AG04450 (cell line): ENCODE data around the gene ARHGAP23. TPM values are rescaled to one million over a fixed set of nuclear protein-coding genes. Genes with fewer than 3 reads are reported as not detected.
A peak's percentile ranks its signal among the peaks of the same experiment; 100 is the strongest.

Source experiments
- CTCF ChIA-PET: fragments of 300-600, 350-600 bp; formaldehyde crosslinking; extraction: SDS; loops from one replicate; lab custom pipeline; 2022; ENCODE audit warnings: antibody characterized with exemption, inconsistent platforms; lab: Charles Lee
- POLR2A ChIA-PET: fragments of 350-600 bp; formaldehyde crosslinking; extraction: SDS; loops from one replicate; lab custom pipeline; 2021; ENCODE audit warnings: antibody characterized with exemption, inconsistent platforms; lab: Yijun Ruan, JAX
- DNase-seq: peaks from one replicate; pipeline ENCODE4 v3.0.0-alpha.2; 2011; ENCODE audit warnings: low read depth, low spot score
- H3K27ac ChIP-seq: one replicate; pipeline ENCODE4 v1.5.1; 2012; ENCODE audit warnings: low read depth, low read length, control low read depth
- H3K27me3 ChIP-seq: one replicate; pipeline ENCODE4 v1.6.0; 2012; ENCODE audit warnings: low read length; ENCODE audit not compliant: control insufficient read depth, insufficient read depth
- H3K4me3 ChIP-seq: 2 replicates; pipeline ENCODE4 v1.5.1; 2011; ENCODE audit warnings: mild to moderate bottlenecking, low read depth, low read length, control low read depth
- H3K9me3 ChIP-seq: 2 replicates; pipeline ENCODE4 v1.5.1; 2012; ENCODE audit warnings: low read length; ENCODE audit not compliant: control insufficient read depth, insufficient read depth
- polyA plus RNA-seq: library from polyadenylated mRNA; depleted of rRNA; stranded (reverse); fragments of >200 nt; gene quantifications from 2 replicates; pipeline ENCODE4 v1.2.3, GENCODE V29; 2011
- TF ChIP-seq, protein P1 (sequence below): IDR thresholded peaks from 2 replicates; pipeline ENCODE4 v1.5.1; 2011; ENCODE audit warnings: low read depth, low read length, control low read depth, inconsistent platforms

Gene ARHGAP23
- polyA plus RNA-seq, 1 experiment, result 14.1 TPM

DNA sequence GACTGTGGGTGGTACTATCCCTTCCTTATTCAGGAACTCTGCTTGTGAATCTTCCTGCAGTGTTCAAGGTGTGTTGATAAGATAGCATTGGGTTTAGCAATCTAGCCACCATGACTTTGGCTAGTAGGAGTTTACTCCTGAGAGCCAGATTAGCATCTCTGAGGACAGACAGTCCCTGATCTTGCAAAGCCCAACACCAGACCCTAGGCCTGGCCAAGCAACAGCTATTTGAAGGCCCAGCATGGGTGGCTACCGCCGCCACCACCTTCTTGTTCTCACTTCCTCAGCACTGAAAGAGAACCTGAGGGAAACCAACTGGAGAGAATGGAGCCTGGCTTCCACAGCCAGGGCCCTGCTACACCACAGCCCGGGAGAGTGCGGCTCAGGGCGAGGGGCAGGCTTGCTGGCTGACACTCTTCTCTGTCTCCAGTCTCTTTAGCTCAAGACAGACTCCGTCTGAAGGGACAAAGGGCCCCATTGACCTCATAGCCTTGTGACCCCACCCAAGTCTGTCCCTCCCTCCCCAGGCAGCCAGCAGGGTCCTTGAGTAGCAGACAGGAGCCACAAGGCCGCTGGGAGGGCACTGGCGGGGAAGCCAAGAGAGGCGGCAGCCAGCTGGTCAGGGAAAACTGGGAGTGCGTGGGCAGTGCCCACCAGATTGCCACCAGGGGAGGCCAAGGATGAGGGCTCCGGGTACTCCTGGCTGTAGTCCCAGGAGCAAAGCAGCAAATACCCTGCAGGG, 10.9 kb upstream of the ARHGAP23 start:
- POLR2A ChIA-PET, result interaction anchor here (0.6 kb wide), 1 partner anchor 62 kb away, joined by 10 read pairs; no protein-coding TSS in a partner anchor
- CTCF ChIA-PET, result interaction anchor here (6.1 kb wide), 1 partner anchor 68 kb away, joined by 179 read pairs; no protein-coding TSS in a partner anchor
- DNase-seq, result no peak
- no peak overlapping the region for H3K4me3 ChIP-seq
- no peak overlapping the region for H3K27ac ChIP-seq
- TF ChIP-seq, protein P1, sequence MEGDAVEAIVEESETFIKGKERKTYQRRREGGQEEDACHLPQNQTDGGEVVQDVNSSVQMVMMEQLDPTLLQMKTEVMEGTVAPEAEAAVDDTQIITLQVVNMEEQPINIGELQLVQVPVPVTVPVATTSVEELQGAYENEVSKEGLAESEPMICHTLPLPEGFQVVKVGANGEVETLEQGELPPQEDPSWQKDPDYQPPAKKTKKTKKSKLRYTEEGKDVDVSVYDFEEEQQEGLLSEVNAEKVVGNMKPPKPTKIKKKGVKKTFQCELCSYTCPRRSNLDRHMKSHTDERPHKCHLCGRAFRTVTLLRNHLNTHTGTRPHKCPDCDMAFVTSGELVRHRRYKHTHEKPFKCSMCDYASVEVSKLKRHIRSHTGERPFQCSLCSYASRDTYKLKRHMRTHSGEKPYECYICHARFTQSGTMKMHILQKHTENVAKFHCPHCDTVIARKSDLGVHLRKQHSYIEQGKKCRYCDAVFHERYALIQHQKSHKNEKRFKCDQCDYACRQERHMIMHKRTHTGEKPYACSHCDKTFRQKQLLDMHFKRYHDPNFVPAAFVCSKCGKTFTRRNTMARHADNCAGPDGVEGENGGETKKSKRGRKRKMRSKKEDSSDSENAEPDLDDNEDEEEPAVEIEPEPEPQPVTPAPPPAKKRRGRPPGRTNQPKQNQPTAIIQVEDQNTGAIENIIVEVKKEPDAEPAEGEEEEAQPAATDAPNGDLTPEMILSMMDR, result no peak
- peaks cover 28% of the 10 kb centered on the region for H3K27me3 ChIP-seq
- no peaks in the 10 kb centered on the region; the same call in 1 of the 2 replicates for H3K9me3 ChIP-seq

DNA sequence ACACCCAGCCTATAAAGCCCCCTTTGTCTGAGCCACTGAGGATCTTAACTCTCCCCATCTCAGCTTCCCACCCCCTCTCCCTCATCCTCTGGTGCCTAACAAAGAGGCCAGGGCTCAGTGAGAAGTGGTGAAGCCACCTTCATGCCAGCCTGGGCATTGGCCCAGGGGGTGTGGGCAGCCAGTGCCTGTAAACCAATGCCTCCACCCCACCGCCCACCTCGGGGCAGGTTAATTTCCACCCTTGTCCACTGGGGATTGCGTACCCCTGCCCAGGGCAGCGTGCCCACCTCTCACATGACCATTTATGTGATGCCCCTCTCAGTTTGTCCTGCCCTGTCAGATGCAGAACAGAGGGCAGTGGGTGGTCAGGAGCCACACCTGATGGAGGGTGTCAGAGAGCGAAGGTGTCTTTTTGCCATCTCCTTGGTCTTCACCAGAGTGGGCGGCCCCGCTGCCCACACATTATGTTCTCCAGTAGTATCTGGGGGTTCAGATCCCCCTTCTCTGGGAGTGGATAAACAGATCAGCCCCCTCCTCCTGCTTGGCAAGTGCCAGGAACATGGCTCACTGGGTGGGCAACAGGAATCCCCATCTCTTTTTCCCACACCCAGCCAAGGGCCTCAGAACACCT, 10.1 kb upstream of the ARHGAP23 start:
- Histone ChIP-seq H3K27ac (no peak overlapping the region), H3K9me3 (no peaks in the 10 kb centered on the region; the same call in 1 of the 2 replicates), H3K27me3 (peaks cover 28% of the 10 kb centered on the region), H3K4me3 (no peak overlapping the region)
- DNase-seq, result no peak
- TF ChIP-seq, protein P1, result no peak
- ChIA-PET CTCF (no interaction called here), POLR2A (interaction anchor here (0.6 kb wide), 1 partner anchor 63 kb away, joined by 10 read pairs; no protein-coding TSS in a partner anchor)

DNA sequence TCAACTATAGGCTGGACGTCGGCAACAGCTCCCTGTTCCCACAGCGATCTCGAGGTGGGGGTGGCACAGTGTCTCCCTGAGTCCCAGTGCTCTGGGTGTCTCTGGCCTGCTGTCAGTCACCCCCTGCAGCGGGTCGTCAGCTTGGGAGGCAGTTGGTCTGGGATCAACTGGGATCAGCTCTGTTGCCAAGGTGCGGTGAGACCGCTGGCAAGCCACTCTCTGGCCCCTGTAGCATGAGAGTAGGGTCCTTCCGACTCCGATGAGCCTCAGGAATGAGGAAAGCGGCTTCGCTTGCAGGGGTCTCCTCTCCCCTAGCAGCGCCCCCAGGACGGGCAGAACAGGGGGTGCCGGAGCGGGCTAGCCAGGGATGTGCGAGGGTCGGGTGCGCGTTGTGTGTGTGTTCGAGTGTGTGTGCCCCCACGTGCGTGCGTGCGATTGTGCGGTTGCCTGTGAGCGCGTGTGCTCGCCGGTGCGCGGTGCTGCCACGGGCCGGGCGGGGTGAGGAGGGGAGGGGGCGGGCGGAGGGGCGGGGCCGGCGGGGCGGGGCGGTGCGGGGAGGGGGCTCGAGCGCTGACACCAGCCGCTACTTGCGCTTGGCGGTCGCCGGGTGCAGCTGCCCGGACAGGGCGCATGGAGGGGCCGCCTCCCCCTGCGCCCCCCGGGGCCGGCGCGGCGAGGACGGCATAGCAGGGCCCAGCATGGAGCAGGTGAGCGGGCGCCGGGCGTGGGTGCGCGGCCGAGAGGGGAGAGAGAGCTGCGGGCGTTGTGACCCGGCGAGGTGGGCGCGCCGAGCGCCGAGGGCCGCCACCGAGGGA, 9.4 kb upstream of the ARHGAP23 start:
- H3K27ac ChIP-seq, result no peak overlapping the region
- ChIA-PET POLR2A (no interaction called here), CTCF (no interaction called here)
- H3K9me3 ChIP-seq, result no peaks in the 10 kb centered on the region; the same call in 1 of the 2 replicates
- H3K4me3 ChIP-seq, result peak overlapping the region; percentile 43
- no peak for DNase-seq
- H3K27me3 ChIP-seq, result peaks cover 28% of the 10 kb centered on the region
- TF ChIP-seq, protein P1, result no peak

DNA sequence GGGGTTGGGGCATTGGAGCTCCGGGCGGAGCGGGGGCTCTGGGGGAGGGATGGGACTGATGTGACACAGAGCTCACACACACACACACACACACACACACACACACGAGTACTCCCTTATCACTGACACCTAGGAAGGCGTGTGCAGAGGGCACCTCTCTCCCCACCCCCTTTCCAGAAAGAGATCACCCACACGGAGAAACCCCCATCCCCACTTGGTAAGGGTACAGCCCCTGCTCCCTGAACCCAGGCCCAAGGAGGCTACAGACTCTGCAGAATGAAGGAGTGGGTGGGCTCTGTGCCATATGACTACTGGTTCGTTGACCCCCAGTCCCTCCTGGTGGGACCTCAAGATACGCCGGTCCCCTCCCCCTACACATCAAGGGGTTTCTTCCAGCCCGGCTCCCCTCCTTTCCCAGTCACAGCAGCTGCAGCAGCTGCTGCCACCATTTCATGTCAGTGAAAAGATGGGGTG, 8.7 kb upstream of the ARHGAP23 start:
- TF ChIP-seq, protein P1, result no peak
- CTCF ChIA-PET, result interaction anchor here (2.2 kb wide), 1 partner anchor 70 kb away, joined by 11 read pairs; no protein-coding TSS in a partner anchor
- POLR2A ChIA-PET, result no interaction called here
- H3K4me3 ChIP-seq, result peak overlapping the region; percentile 43; the same call in 1 of the 2 replicates
- peaks cover 28% of the 10 kb centered on the region for H3K27me3 ChIP-seq
- no peak overlapping the region for H3K27ac ChIP-seq
- H3K9me3 ChIP-seq, result no peaks in the 10 kb centered on the region; the same call in 1 of the 2 replicates
- no peak for DNase-seq
